Hematopoietic multipotent progenitor cell treated with erythropoietin and hydrocortisone succinate and interleukin-3 and kit ligand, for 4 days (in vitro differentiated cells): ENCODE measurements around the gene ZNF423.
A peak's percentile ranks its signal among the peaks of the same experiment; 100 is the strongest.

ENCODE experiments used
- DNase-seq: peaks from one replicate; pipeline ENCODE4 v3.0.0-alpha.2; 2015

Gene ZNF423

DNA sequence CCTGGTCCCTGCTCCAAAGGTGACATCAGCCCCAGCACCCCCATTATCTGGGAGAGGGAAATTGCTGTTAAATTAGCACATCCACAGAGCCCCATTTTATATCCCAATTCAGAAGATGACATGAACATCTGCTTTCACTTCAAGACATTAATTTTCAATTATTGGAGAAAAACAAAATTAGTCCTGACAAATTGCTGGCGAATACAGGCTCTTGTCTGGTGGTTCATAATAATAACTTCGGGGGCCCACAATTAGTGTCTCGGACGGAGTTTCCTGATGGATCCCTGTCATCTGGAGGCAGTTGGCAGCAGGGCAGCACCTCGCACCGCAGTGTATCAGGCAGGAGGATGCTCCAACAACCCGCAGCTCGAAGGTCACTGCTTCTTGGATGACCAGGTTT, 7.4 kb downstream of the ZNF423 start:
- no peak for DNase-seq

DNA sequence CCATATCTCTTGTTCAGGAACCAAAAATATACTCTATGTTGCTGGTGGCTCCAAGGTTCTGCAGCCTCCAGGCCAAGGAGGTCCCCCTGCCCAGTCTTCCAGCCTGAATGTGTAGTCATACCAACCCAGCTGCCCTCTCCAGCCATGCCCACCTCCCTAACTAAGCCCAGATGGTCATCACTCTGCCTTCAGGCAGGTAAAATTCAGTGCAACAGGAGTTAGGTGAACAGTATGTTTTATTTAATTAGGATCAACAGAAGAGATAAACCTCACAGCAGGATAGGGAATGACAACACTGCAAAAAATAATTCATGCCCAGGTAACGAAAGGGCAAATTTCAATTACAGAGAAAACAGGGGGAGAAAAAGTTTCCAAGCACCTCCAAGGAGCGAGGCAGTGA, 9.1 kb downstream of the ZNF423 start:
- DNase-seq = no peak

DNA sequence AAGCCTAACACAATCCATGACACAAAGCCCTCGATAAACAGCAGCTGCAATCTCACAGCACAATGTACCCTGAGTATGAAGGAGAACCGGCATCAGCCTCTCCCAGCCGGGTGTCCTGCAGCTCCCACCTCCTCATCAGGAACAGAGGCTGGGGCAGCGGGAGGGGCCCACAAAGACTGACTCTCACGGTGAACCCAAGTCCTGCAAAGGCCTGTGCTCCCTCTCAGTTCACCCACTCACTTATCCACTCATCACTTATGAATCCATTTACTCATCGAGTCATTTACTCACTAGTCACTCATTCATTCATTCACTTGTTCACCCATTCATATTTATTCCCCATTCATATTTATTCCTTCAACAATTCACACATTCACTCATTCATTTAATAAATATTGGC, 11.6 kb downstream of the ZNF423 start:
- no peak for DNase-seq

DNA sequence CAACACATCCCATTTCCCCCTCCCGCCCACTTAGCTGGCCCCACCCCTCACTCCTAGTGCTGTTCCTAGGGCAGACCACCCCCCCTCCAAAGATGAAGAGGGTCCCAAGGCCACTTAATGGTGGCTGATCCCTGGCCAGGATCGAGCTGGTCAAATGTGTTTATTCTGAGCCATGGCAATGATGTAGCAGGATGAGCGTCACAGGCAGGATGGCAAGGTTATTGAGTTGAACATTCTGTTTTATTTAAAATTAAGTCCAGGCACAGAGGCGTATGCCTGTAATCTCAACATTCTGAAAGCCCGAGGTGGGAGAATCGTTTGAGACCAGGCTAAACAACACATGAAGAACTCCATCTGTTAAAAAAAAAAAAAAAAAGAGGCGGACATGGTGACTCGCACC, 12.2 kb downstream of the ZNF423 start:
- DNase-seq = no peak

DNA sequence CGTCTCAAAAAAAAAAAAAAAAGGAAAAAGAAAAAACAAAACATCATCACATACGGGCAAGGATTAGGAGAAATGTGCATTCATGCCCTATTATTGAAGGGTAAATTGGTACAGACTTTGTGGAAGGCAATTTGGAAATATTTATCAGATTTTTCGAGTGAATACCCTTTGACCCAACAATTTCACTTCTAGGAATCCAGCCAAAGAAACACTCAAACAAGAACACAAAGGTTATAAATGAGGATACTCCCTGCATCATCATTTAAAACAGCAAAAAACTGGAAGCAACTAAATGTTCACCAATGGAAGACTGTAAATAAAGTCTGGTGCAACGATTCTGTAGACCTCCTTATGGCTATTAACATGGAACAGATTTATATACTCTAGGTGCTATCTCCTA, 12.9 kb downstream of the ZNF423 start:
- DNase-seq = no peak

DNA sequence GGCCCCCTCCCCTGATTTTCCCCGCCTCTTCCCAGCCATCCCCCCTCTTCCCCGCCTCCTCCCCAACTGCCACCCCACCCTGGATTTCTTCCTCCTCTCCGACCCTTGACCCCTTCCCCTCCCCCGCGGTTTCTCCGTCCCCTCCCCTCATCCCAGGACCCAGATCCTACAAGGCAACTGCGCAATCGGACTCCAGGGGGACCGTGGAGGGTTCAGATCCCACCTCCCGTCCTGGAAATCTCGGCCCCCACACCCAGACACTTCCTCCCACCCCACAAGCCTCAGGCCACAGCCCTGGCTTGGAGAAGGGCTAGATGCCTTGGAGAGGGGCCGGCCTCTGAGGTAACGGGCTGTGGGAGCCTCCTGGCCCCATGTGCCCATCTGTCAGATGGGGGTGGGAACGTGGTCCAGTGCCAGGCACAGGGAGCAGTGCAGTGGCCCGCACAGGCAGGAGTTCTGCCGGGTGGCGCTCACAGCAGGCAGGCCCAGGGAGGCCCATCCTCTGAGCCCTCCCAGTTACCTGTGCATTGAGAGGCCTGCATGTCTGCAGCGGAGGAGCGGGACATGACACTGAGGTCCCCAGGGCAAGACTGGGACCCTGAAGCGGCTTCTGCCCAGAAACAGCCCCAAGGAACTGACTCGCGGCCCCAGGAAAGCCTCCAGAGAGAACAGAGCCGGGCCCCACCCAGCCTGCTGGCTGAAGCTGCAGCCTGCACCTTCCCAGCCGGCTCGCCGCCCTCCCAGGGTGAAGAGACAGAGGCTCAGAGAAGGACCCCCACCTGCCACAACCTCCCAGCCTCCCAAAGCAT, 16.7 kb downstream of the ZNF423 start:
- DNase-seq = no peak

DNA sequence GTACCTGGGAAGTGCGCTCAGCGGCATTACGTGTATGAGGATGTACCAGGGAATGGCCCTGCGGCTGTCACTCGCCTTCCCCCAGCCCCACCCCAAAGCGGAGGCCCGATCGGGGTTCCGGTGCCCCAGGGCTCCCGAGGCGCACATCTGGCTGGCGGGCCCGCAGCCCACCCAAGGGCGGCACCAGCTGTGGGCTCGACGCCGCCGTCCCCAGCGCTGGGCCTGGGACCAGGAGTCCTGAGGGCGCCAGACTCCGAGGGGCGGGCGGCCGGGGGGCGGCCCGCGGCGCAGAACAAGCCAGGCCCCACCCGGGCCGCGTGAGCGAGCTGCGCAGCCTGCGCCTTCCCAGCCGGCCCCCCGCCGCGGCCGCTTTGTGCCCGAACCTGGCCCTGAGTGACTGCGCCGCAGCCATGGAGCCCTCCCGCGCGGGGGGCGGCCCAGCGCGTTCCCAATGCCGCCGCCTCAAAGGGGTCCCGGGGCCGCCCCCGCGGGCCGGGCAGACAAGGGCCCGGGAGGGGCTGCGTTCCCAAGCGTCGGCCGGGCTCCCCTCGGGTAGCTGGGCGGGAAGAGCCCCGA, 17.4 kb downstream of the ZNF423 start:
- no peak for DNase-seq

DNA sequence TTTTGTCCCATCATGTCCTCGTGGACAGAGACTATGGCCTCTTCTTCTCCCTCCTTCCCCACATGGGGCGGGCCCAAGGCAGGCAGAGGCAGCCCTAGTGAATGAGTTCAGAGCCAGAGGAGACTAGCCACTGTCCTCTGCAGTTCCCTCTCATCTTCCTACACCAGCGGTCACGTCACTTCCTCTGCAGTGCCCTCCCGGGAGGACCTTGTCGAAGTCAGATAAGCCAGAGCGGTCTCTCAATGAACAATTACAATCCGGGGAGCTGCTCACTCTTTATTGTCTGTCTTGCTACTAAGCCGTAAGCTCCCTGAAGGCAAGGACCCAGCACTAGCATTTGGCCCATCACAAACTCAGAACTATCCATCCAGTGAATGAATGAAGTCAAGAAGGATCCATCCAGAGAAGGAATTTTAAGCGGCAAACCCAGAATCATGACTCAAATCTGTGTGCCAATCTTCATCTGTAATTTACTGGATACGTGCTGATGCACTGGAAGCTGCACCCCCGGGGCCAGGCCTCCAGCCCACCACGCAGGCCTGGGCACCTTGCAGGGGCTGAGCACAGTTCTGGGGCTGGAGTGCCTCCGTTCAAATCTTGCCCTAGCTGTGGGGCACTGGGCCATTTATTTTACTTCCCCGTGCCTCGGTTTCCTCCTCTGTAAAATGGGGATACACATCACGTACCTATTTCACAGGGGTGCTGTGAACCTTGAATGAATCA, 18.1 kb downstream of the ZNF423 start:
- peak; percentile 69 for DNase-seq

DNA sequence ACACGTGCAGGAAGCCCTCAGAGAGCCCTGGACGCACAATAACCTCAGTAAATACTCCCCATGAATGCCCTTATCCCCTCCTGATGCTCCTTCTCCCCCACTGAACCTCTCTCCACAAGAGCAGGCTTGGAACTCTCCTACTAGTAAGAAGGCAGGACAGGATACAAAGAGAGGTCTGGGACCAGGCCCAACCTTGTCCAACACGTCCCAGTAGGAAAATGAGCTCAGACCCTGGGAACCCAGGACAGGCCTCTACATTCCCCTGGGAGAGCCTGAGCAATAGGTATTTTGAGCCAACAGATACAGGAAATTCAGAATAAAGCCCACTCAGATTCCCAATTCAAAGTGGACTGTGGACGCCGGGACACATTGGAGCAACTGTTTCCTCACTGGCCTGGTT, 19.2 kb downstream of the ZNF423 start:
- no peak for DNase-seq

DNA sequence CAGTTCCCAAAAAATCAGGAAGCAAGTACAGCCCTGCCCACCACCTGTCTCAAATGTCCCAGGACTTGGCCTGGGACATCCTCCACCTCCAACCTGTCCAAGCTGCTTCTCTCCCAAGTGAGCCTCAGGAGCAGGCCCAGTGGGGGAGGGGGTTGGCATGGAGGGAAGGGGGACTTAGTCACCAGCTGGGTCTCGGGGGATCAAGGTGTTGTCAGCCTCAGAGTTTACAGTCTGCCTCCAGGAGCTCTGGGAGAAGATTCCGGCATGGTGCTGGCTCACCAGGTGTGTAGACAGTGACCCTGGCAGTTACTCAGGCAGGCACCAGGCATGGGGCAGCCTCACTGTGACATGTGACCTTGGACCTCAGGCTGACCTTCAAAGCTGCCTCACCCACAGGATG, 19.7 kb downstream of the ZNF423 start:
- no peak for DNase-seq

DNA sequence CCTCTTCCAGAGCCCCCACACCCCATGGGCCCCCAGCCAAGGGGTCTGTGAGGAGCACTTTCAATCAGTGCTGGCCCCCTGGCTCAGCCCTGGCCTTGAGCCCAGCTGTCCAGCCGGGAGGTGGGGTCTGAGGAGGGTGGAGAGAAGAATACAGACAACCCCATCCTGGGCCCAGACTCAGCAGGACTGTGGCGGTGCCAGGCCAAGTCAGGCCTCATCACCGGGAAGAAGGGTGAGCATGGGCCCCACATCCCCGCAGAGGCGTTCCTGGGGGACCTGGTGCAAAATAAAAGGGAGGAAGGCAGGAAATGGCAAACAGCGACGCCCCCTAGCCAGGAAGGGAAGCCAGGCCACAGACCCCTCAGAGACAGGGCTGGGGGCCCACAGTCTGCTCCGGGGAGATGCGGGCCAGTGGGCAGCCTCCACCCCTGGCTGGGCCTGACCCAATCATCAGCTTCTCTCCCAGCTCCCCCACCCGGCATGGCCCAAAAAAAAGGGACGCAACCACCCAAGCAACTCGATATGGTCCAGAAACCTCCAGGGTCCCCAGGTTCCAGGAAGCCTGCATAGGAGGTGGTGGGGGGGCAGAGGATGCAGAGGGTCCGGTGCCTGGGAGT, 20.6 kb downstream of the ZNF423 start:
- no peak for DNase-seq

DNA sequence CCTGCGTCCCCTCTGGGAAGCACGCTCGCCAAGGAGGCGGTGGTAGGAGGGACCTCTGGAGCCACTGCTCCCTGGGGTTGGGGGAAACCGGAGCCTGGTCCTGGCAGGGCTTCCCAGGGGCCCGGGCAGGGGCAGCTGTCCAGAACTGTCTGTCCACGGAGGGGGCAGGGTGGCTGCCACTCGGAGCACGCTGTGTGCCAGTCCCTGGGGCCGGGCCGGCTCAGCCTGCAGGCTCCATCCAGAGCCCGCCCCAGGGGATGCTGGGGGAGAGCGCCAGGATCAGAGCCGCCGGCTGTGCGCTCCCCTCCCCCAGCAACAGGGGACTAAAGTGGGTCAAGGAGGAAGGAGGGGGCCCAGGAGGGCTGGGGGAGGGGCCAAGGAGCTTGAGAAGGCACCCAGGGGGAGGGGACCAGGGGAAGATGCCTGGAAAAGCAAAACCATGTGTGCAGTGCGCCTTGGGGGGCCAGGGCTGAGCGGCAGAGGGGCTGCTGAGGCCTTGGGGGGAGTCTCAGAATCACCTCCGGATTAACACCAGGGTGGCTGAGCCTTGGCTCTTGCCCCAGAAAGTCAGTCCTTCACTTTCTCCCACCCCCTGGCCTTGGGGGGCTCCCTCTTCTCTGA, 21.3 kb downstream of the ZNF423 start:
- DNase-seq = no peak

DNA sequence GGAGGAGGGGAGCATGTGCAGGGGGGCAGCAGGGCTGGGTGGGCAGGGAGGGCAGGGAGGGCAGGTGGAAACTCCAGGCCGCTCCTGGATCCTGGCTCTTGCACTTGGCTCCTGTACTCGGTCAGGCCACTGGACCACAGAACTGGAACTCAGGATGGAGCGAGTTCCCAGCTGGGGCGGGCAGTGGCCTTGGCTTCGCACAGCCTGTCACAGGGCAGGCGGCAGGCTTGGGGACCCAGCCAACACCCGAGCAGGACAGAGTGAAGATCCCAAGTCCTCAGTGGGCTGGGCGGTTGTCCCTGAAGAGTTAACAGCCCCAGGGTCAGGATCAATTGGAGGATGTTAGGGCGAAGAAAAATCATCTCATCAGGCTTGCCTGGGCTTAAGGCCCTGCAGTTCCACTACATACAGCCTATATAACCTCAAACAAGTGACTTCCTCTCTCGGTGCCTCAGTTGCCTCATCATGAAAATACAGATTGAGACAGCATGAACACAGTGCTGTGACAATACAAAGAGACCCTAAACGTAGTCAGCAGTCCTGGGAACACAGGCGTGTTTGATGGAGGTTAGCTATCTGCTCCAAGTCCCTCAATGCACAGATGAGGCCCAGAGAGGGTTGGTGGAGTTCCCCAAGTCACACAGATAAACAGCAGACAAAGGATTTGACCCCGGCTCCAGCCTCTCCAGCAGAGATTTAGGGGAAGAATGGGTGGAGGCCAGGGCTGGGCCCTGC, 21.9 kb downstream of the ZNF423 start:
- DNase-seq = no peak

DNA sequence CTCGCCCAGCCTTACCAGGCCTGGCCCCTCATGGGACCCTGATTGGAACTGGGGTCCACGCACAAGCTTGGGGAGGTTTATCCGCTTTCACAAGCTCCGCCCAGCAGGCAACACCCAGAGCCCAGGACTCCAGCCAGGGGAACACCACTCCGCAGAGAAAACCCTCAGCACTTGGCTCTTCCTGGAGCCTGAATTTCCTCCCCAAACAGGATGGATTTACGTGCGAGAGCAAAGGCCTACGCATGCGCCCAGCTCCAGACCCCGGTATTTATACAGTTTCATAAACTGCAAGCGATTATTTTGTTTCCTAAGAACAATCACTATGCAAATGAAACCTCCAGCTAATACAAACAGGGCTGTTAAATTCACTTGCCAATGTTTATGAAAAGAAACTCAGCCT, 22.8 kb downstream of the ZNF423 start:
- DNase-seq = no peak

DNA sequence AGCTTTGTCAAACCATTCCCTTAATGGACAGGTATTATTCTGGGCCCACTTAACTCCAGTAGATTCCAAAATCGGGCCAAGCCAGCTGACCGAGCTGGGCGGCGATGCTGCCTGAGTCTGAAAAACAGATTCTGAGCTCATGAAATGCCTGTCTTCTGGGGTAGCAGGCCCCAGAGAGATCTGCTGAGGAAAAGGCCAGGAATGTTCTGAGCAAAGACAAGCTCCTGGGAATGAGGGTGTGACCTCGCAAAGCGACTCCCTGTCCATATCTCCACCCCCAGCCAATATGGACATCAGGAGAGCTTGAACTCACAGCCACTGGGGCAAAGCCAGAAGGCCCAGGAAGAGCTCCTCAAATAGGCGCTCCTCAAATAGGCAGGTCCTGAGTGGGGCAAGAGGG, 23.7 kb downstream of the ZNF423 start:
- no peak for DNase-seq

DNA sequence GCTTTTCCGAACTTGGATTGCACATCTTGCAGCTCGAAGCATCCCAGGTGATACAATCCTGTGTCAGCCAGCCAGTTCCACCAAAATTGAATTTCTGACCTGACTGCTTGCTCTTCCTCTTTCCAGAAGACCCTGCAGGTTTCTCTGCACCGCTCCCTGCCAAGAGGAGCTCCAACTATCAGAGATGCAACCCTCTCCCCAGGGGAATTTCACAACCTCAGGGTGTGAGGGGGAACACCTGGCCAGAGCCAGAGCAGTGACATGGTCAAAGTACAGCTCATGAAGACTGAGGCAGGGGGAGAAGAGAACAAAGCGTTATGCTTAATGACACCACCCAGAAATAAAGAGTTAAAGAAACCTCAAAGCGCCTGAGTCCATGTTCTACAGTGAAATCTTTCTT, 25.0 kb downstream of the ZNF423 start:
- no peak for DNase-seq

DNA sequence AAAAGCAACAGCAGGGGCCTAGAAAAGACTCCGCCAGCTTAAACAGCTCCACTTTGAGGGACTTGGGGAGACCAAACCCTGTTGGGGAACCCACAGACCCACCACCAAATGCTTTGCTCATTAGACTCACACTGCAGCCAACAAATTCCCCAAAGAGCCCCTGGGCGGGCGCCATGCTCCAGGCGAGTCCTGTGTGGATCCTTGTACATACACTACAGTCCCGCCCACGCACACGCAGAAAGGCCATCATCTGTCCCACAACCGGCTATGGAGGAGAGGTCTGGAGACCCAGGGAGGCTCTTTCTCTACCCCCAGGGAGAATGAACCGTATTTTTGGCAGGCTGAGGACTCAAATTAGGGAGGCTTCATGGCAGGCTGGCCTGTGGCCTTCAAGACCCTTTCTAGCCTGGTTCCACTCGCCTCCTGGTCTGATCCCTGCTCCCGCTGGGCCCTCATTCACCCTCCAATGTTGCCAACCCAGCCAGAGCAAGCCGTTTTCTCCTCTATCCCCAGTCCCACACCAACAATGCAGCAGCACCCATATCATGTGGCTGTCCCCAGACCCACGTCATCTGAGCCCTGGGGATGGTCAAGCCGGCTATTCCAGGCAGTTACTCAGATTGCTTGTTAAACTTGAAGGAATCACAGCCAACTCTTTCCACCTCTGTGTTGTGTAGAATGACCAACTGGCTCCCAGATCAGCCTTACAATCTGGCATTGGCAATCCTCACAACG, 27.2 kb downstream of the ZNF423 start:
- DNase-seq = no peak

DNA sequence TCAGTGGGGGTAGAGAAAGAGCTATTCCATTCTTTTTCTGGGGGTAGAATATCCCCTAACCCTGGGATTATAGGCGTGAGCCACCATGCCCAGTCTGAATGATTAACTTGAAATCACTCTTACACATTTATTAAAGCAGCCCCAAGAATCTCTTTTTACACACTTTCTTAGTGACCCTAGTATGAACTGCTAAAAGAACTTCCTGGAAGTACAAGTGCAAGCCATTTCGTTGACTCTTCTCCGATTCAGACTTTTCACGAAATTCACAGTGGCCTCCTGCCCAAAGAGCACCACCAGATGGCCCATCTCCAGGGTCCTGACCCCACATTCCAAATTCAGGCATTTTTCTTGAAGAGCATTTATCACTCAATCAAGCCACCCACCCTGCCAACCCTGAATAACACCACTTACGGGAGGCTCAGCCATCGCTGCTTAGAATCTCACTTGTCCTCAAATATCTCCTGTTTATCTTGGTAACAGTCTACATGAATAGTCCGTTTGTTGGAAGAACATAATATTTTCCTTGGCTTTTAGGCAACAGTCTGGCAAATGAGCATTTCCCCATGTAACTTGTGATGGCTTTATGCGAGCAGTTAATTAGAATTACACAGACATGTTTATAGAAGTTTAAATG, 28.0 kb downstream of the ZNF423 start:
- no peak for DNase-seq

DNA sequence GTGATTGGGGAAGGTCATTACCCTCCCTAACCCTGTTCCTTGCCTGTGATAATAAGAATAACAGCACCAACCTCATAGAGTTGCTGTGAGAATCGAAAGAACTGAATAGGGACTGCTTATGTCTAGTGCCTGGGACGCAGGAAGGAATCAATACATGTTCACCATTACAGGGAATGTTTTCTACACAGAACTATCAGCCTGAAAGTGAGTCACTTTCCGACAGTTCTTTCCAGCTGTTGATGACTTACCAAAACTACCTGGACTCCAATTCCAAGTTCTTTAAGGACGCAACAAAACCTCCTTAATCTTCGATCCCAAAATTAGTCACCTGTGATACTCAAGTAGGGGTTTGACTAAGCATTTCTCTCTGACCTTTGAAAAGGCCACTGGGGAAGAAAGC, 29.4 kb downstream of the ZNF423 start:
- DNase-seq = no peak

DNA sequence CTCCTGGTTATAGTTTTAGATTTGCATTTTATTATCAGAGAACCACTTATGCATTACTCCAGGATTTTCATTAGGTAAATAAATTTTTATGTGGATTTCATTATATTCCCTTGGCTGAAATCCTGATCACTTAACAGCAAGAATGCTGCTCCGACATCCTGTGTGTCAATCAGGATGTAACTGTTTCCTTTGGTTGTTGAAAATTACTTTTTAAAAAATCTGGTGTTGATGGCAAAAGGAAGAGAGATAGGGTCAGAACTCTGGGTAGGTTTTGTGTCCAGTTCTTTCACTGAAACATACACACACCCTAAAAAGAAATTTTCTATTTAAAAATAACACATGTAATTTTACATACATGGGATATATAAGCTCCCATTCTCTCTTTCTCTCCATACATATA, 30.9 kb downstream of the ZNF423 start:
- no peak for DNase-seq

DNA sequence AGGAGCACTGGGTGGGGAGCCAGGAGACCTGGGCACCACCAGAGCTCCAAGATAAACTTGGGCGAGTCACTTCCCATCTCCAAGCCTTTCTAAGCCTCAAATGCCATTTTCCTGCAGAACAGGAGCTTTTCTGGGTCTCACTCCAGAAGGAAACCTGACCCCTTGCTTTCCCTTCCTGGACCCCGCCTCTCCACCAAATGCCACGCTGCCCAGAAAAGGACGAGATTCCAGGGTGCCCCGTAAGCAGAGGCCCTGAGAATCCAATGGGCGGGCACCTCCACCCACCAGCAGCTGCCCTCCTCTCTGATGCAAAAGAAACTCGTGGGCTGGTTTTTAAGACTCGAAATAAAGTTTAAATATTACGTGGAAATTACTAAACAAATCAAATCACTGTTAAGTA, 31.3 kb downstream of the ZNF423 start:
- no peak for DNase-seq
